Caco-2 (cell line): Measurements from ENCODE around the gene PLXNB2. TPM values are rescaled to one million over a fixed set of nuclear protein-coding genes. Genes with fewer than 3 reads are reported as not detected.

Source experiments
- BruUV-seq: library from RNA; stranded (reverse); fragments of 400-500 nt; replicated peaks from 2 replicates; lab custom pipeline; 2021; lab: Mats Ljungman, UMichigan
- CTCF ChIA-PET: fragments of 300-600 bp; sonication (Branson Sonifier 250); formaldehyde crosslinking; loops from one replicate; lab custom pipeline; 2022; ENCODE audit warnings: antibody characterized with exemption; lab: Charles Lee
- POLR2A ChIA-PET: fragments of 300-600 bp; sonication (Branson Sonifier 250); formaldehyde crosslinking; loops from one replicate; lab custom pipeline; 2022; ENCODE audit warnings: antibody characterized with exemption; lab: Charles Lee
- DNase-seq, 2 experiments: peaks; one replicate each; pipeline versions ENCODE4 v3.0.0 to v3.0.0-alpha.2; 2020 to 2022
- H3K27me3 ChIP-seq: replicated peaks from 2 replicates; pipeline ENCODE4 v1.6.0; 2011; ENCODE audit warnings: low read length; ENCODE audit not compliant: control insufficient read depth, insufficient read depth
- H3K36me3 ChIP-seq: 2 replicates; pipeline ENCODE4 v1.5.1; 2011; ENCODE audit warnings: low read length; ENCODE audit not compliant: control insufficient read depth, insufficient read depth
- H3K4me1 ChIP-seq: fragments of 250-450 bp; sonication (Bioruptor Pico); 2 replicates; pipeline ENCODE4 v1.5.1; 2020; ENCODE audit warnings: mild to moderate bottlenecking
- H3K4me3 ChIP-seq: 2 replicates; pipeline ENCODE4 v1.5.1; 2011; ENCODE audit warnings: low read depth, mild to moderate bottlenecking, control low read depth, low read length
- H3K9me3 ChIP-seq: fragments of 250-450 bp; sonication (Bioruptor Pico); 2 replicates; pipeline ENCODE4 v1.5.1; 2020; ENCODE audit warnings: mild to moderate bottlenecking, moderate library complexity
- H3K27ac Mint-ChIP-seq: one replicate; pipeline ENCODE4 v1.8.0; 2022; ENCODE audit warnings: mixed read lengths; ENCODE audit not compliant: unreplicated experiment
- H3K27me3 Mint-ChIP-seq: one replicate; pipeline ENCODE4 v1.8.0; 2022; ENCODE audit warnings: mixed read lengths; ENCODE audit not compliant: insufficient read depth, unreplicated experiment
- H3K36me3 Mint-ChIP-seq: one replicate; pipeline ENCODE4 v1.8.0; 2022; ENCODE audit warnings: mild to moderate bottlenecking, mixed read lengths; ENCODE audit not compliant: insufficient read depth, unreplicated experiment
- H3K4me1 Mint-ChIP-seq: one replicate; pipeline ENCODE4 v1.8.0; 2022; ENCODE audit warnings: low read depth, mixed read lengths; ENCODE audit not compliant: unreplicated experiment
- H3K4me3 Mint-ChIP-seq: one replicate; pipeline ENCODE4 v1.8.0; 2022; ENCODE audit warnings: mild to moderate bottlenecking, moderate library complexity, mixed read lengths; ENCODE audit not compliant: unreplicated experiment
- H3K9me3 Mint-ChIP-seq: one replicate; pipeline ENCODE4 v1.8.0; 2022; ENCODE audit warnings: mixed read lengths; ENCODE audit not compliant: unreplicated experiment
- intact Hi-C: fragments of 100-400 bp; cut with micrococcal nuclease; formaldehyde crosslinking; loops from one replicate; pipeline ENCODE4 v1.10.0; 2022; ENCODE audit not compliant: unreplicated experiment
- total RNA-seq: library from RNA; stranded (reverse); gene quantifications from 2 replicates; pipeline ENCODE4 v1.2.3, GENCODE V29; 2022
- TF ChIP-seq, protein P1 (sequence below), 2 experiments: fragments of 200-600 bp in 1 of 2; IDR thresholded peaks; 1 replicate in 1 of 2; 2 replicates in 1 of 2; pipeline versions ENCODE4 v1.5.1 to v1.8.0; 2011 to 2022; ENCODE audit warnings: antibody characterized with exemption in 1 of 2, control low read depth in 1 of 2, inconsistent platforms in 1 of 2, low read depth in 1 of 2, low read length in 1 of 2, mild to moderate bottlenecking in 1 of 2, moderate library complexity in 1 of 2; ENCODE audit not compliant: insufficient read depth in 1 of 2, severe bottlenecking in 1 of 2, unreplicated experiment in 1 of 2

PLXNB2 gene
- total RNA-seq, 1 experiment from 2014 or later, result 260 TPM

DNA sequence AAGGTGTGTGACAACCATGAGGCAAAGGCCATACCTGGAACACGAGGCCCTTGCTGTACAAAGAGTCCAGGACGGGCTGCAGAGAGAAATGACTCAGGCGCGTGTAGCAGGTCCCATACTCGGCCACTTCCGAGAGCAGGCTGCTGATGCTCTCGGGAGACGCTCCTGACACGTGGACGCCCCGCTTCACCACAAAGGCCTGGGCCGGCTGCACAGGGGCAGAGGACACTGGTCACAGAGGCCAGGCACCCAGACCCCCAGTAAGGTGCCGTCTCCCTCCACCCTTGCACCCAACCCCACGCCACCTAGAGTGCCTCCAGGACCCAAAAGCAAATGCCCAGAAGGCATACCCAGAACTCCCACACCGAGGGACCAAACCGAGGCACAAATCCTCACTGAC lies 78.1 kb downstream of the PLXNB2 start:
- Mint-ChIP-seq H3K27me3 (no peaks in the 10 kb centered on the region), H3K27ac (no peak overlapping the region), H3K4me3 (no peak overlapping the region), H3K9me3 (no peaks in the 10 kb centered on the region), H3K4me1 (no peaks in the 10 kb centered on the region), H3K36me3 (peaks cover 17% of the 10 kb centered on the region)
- H3K27me3 ChIP-seq, result no peaks in the 10 kb centered on the region
- TF ChIP-seq, protein P1, sequence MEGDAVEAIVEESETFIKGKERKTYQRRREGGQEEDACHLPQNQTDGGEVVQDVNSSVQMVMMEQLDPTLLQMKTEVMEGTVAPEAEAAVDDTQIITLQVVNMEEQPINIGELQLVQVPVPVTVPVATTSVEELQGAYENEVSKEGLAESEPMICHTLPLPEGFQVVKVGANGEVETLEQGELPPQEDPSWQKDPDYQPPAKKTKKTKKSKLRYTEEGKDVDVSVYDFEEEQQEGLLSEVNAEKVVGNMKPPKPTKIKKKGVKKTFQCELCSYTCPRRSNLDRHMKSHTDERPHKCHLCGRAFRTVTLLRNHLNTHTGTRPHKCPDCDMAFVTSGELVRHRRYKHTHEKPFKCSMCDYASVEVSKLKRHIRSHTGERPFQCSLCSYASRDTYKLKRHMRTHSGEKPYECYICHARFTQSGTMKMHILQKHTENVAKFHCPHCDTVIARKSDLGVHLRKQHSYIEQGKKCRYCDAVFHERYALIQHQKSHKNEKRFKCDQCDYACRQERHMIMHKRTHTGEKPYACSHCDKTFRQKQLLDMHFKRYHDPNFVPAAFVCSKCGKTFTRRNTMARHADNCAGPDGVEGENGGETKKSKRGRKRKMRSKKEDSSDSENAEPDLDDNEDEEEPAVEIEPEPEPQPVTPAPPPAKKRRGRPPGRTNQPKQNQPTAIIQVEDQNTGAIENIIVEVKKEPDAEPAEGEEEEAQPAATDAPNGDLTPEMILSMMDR (IDR thresholded peaks at IDR 0.05; ENCODE audit: insufficient read depth in 1 of 2, low read depth in 1 of 2, low read length in 1 of 2, severe bottlenecking in 1 of 2, unreplicated experiment in 1 of 2), result no peak
- DNase-seq, result no peak
- H3K4me1 ChIP-seq, result no peaks in the 10 kb centered on the region
- no peaks in the 10 kb centered on the region for H3K36me3 ChIP-seq
- no peaks in the 10 kb centered on the region for H3K9me3 ChIP-seq
- H3K4me3 ChIP-seq, result no peak overlapping the region
- no TSS peak for BruUV-seq
- intact Hi-C loops, result no loop called here
- CTCF ChIA-PET, result no interaction called here
- POLR2A ChIA-PET, result no interaction called here

DNA sequence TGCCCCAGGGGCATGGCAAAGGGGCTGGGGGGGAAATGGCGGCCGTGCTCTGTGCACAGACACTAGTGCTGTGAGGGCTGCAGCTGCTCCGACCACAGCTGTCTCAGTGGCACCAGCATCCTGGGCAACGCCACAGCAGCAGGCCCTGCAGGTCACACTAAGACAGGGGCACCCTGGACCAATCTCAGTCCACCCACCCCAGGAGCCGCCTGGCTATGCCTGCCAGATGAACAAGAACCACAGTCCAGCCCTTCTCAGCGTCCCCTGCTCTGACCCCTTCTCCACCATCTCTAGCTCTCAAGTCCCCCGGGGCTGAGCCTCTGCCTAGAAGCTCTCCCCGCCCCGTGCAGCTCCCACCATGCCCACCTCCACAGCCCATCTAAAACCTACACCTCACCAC lies 79.1 kb downstream of the PLXNB2 start:
- no peaks in the 10 kb centered on the region for H3K4me1 ChIP-seq
- no peak overlapping the region for H3K4me3 ChIP-seq
- no peak overlapping the region for H3K27ac Mint-ChIP-seq
- no peak overlapping the region for H3K4me3 Mint-ChIP-seq
- no peak for DNase-seq
- ChIA-PET CTCF (no interaction called here), POLR2A (no interaction called here)
- H3K4me1 Mint-ChIP-seq, result no peaks in the 10 kb centered on the region
- no TSS peak for BruUV-seq
- no peaks in the 10 kb centered on the region for H3K9me3 Mint-ChIP-seq
- no peaks in the 10 kb centered on the region for H3K27me3 ChIP-seq
- peaks cover 20% of the 10 kb centered on the region for H3K36me3 Mint-ChIP-seq
- H3K9me3 ChIP-seq, result no peaks in the 10 kb centered on the region
- intact Hi-C loops, result no loop called here
- no peaks in the 10 kb centered on the region for H3K27me3 Mint-ChIP-seq
- TF ChIP-seq, protein P1 (IDR thresholded peaks at IDR 0.05; ENCODE audit: insufficient read depth in 1 of 2, low read depth in 1 of 2, low read length in 1 of 2, severe bottlenecking in 1 of 2, unreplicated experiment in 1 of 2), result no peak
- no peaks in the 10 kb centered on the region for H3K36me3 ChIP-seq

DNA sequence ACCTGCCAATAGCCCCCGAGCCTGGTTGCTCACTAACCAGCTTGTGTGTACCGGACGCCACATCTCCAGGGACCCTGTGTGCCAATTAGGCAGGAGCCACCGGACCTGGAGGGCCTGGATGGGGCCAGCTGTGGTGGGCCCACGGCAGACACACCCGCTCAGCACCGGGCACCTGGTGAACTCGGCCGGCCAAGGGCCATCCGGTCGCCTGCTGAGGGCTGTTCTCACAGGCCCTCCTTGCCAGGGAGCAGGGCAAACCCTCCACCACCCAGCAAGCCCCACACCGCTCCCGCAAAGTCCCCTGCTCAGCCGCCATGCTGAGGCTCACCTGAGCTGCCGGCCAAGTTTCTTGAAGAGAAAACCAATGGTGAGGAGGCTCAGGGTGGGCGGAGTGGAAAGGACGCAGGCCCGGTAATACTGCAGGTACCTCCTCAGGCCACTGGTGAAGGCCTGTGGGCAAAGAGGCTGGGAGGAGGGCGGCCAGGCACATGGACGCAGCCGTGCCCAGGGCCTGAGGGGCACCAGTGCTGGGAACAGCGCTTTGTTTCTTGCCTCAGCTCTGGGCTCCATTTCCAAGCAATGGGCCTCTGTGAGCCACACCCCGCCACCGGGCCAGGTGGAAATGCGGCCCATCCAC lies 79.7 kb downstream of the PLXNB2 start:
- Histone ChIP-seq H3K4me1 (no peaks in the 10 kb centered on the region), H3K36me3 (no peaks in the 10 kb centered on the region), H3K27me3 (no peaks in the 10 kb centered on the region), H3K4me3 (no peak overlapping the region), H3K9me3 (no peaks in the 10 kb centered on the region)
- ChIA-PET CTCF (no interaction called here), POLR2A (no interaction called here)
- no peak overlapping the region for H3K27ac Mint-ChIP-seq
- H3K4me3 Mint-ChIP-seq, result no peak overlapping the region
- H3K27me3 Mint-ChIP-seq, result no peaks in the 10 kb centered on the region
- H3K4me1 Mint-ChIP-seq, result no peaks in the 10 kb centered on the region
- intact Hi-C loops, result no loop called here
- no peak for DNase-seq
- BruUV-seq, result no TSS peak
- H3K36me3 Mint-ChIP-seq, result peaks cover 20% of the 10 kb centered on the region
- no peaks in the 10 kb centered on the region for H3K9me3 Mint-ChIP-seq
- TF ChIP-seq, protein P1 (IDR thresholded peaks at IDR 0.05; ENCODE audit: insufficient read depth in 1 of 2, low read depth in 1 of 2, low read length in 1 of 2, severe bottlenecking in 1 of 2, unreplicated experiment in 1 of 2), result no peak
